Neuronal stem cell (in vitro differentiated cells): ENCODE data around the gene LYVE1.

Experiments used
- DNase-seq: peaks from one replicate; pipeline ENCODE4 v3.0.0-alpha.2; 2013; ENCODE audit warnings: low spot score
- H2AFZ ChIP-seq: one replicate; pipeline ENCODE4 v1.6.1; 2013; ENCODE audit warnings: mild to moderate bottlenecking, low read length, inconsistent platforms
- H2AK5ac ChIP-seq: 2 replicates; pipeline ENCODE4 v1.6.1; 2013; ENCODE audit warnings: low read depth, mild to moderate bottlenecking, inconsistent platforms, low read length, moderate library complexity, mixed read lengths
- H2BK120ac ChIP-seq: 2 replicates; pipeline ENCODE4 v1.6.1; 2013; ENCODE audit warnings: low read depth, mild to moderate bottlenecking, inconsistent platforms, low read length, moderate library complexity, mixed read lengths
- H2BK12ac ChIP-seq: one replicate; pipeline ENCODE4 v1.6.1; 2013; ENCODE audit warnings: low read length, inconsistent platforms
- H2BK15ac ChIP-seq: 2 replicates; pipeline ENCODE4 v1.6.1; 2013; ENCODE audit warnings: mild to moderate bottlenecking, low read length, inconsistent platforms, mixed read lengths
- H2BK5ac ChIP-seq: one replicate; pipeline ENCODE4 v1.6.1; 2013; ENCODE audit warnings: inconsistent platforms, mild to moderate bottlenecking, low read length, moderate library complexity
- H3K14ac ChIP-seq: one replicate; pipeline ENCODE4 v1.6.1; 2013; ENCODE audit warnings: low read length, inconsistent platforms
- H3K18ac ChIP-seq: 2 replicates; pipeline ENCODE4 v1.6.1; 2013; ENCODE audit warnings: low read length, inconsistent platforms
- H3K23ac ChIP-seq: 2 replicates; pipeline ENCODE4 v1.6.1; 2013; ENCODE audit warnings: low read depth, mild to moderate bottlenecking, mixed read lengths, low read length, inconsistent platforms; ENCODE audit not compliant: poor library complexity
- H3K27ac ChIP-seq: replicated peaks from 3 replicates; pipeline ENCODE4 v1.5.1; 2013; ENCODE audit warnings: low read length, inconsistent platforms
- H3K27me3 ChIP-seq, 3 experiments: 2 replicates each; pipeline ENCODE4 v1.6.1; 2013; ENCODE audit warnings: low read length in 3 of 3, mild to moderate bottlenecking in 2 of 3, inconsistent platforms in 1 of 3, low read depth in 1 of 3, mixed read lengths in 1 of 3, moderate library complexity in 1 of 3; ENCODE audit not compliant: control insufficient read depth in 3 of 3, insufficient read depth in 3 of 3
- H3K36me3 ChIP-seq, 2 donors: replicated peaks in 1 of 2; 2 replicates each; pipeline ENCODE4 v1.6.1; 2013; ENCODE audit warnings: low read length in 2 of 2; ENCODE audit not compliant: control insufficient read depth in 2 of 2, insufficient read depth in 2 of 2
- H3K4ac ChIP-seq: 2 replicates; pipeline ENCODE4 v1.6.1; 2013; ENCODE audit warnings: inconsistent platforms, mild to moderate bottlenecking, low read length, moderate library complexity
- H3K4me1 ChIP-seq, 2 donors: 1 replicate in 1 of 2; 2 replicates in 1 of 2; pipeline ENCODE4 v1.6.1; 2013; ENCODE audit warnings: low read length in 2 of 2, low read depth in 1 of 2; ENCODE audit not compliant: control insufficient read depth in 2 of 2, insufficient read depth in 1 of 2
- H3K4me2 ChIP-seq: one replicate; pipeline ENCODE4 v1.6.1; 2013; ENCODE audit warnings: mild to moderate bottlenecking, low read length, inconsistent platforms; ENCODE audit not compliant: insufficient read depth, poor library complexity, severe bottlenecking
- H3K4me3 ChIP-seq, 2 donors: 2 replicates each; pipeline ENCODE4 v1.5.1; 2013; ENCODE audit warnings: low read length in 2 of 2, mild to moderate bottlenecking in 2 of 2, inconsistent platforms in 1 of 2, moderate library complexity in 1 of 2
- H3K79me1 ChIP-seq: one replicate; pipeline ENCODE4 v1.6.1; 2013; ENCODE audit warnings: low read depth, mild to moderate bottlenecking, inconsistent platforms, low read length, moderate library complexity
- H3K9ac ChIP-seq: one replicate; pipeline ENCODE4 v1.6.1; 2013; ENCODE audit warnings: mild to moderate bottlenecking, low read depth, low read length, inconsistent platforms; ENCODE audit not compliant: poor library complexity
- H3K9me3 ChIP-seq, 2 donors: replicated peaks in 1 of 2; 2 replicates each; pipeline versions ENCODE3 to v1.6.1; 2013; ENCODE audit warnings: low read length in 2 of 2, mild to moderate bottlenecking in 2 of 2, inconsistent platforms in 1 of 2, low read depth in 1 of 2, mixed read lengths in 1 of 2, moderate library complexity in 1 of 2; ENCODE audit not compliant: control insufficient read depth in 2 of 2, insufficient read depth in 1 of 2
- H4K8ac ChIP-seq: one replicate; pipeline ENCODE4 v1.6.1; 2013; ENCODE audit warnings: low read depth, mild to moderate bottlenecking, inconsistent platforms, low read length, moderate library complexity
- H4K91ac ChIP-seq: one replicate; pipeline ENCODE4 v1.6.1; 2013; ENCODE audit warnings: low read length, low read depth, mild to moderate bottlenecking, inconsistent platforms; ENCODE audit not compliant: poor library complexity
- WGBS, 2 donors: extraction: QIAGEN DNeasy Blood & Tissue Kit; methylation state at CpG; one replicate each; pipeline ENCODE4 v1.1.7; 2013; ENCODE audit warnings: missing lambda C conversion rate in 2 of 2, mixed read lengths in 1 of 2; ENCODE audit not compliant: insufficient read length in 2 of 2, insufficient replicate concordance in 1 of 2; ENCODE audit errors: extremely low coverage in 2 of 2; 5-methylcytosine and 5-hydroxymethylcytosine counted together

Gene LYVE1

DNA sequence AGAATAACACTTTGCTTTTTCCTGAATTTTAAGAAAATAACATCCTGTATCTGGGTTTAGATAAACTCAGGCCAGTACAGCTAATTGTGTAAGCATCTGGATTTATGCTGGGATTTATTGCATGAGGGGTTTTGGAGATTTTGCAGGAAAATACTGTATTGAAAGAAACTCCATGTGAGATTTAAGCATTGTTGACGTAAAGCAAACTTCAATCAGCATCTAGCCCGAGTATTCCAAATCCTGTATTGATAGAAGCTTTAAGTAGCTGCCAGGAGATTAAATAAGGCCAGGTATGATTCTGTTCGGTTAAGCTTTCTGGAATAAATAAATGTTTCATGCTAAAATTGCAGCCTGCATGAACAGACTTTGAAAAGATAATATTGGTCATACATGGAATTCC lies 36.3 kb upstream of the LYVE1 start:
- Histone ChIP-seq H3K9ac (no peak overlapping the region), H3K27ac (no peak overlapping the region), H3K4me1 (peaks cover 5 to 10% of the 10 kb centered on the region in 2 donors), H3K4ac (no peak overlapping the region), H2BK12ac (no peak overlapping the region), H4K8ac (no peak overlapping the region), H2AFZ (peak overlapping the region; percentile 4), H2BK5ac (no peak overlapping the region), H3K14ac (no peak overlapping the region), H3K18ac (no peak overlapping the region), H3K36me3 (no peaks in the 10 kb centered on the region), H2BK120ac (no peak overlapping the region), H3K23ac (no peak overlapping the region), H2BK15ac (no peak overlapping the region), H3K79me1 (no peaks in the 10 kb centered on the region), H2AK5ac (no peak overlapping the region), H3K4me2 (no peak overlapping the region), H3K4me3 (no peak overlapping the region), H3K9me3 (no peaks in the 10 kb centered on the region), H3K27me3 (no peaks in the 10 kb centered on the region), H4K91ac (no peak overlapping the region)
- DNase-seq: no peak
- no CpG with 5 or more reads among the region's 3 CpGs for WGBS, 2 donors

DNA sequence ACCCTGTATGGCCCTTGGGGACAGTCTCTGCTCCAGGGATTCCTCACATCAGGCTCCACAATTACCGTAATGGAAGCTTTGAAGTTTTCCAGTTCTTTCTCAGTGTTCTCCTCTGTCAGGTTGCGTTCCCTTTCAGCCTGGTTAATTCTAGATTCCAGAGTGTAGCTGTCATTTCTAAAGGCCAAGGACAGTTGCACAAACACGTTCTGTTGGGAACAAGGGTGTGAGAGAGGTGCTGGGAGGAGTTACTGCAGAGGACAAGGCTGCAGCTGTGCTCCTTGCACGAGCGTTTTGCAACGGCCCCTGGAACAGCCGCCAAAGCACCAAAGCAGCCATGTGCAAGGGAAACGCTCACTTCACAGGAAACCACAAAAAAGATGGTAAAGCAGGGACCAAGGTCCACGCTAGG lies 35.9 kb upstream of the LYVE1 start:
- DNase-seq: no peak
- no peak overlapping the region for H3K27ac ChIP-seq

DNA sequence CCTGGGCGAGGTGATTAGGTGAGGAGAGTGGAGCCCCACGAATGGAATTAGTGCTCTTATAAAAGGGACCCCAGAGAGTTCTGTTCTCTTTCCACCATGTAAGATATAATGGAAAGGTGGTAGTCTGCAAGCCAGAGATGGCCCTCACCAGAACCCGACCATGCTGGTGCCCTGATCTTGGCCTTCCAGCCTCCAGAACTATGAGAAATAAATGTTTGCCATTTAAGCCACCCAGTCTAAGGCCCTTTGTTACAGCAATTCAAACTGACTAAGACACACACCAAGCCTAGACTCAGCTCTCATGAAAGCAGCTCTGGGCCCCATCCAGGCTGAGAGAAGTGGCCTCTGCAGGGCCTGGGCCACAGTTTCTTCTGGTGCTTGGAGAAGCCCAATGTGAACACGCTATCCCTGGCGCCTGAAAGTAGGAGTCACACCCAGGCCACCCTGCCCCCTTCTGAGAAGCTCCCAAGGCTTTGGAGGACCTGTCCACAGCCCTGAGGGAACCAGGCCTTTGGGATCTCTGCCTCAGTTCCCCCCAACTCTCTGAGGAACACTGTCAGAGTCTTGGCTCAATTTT lies 35.3 kb upstream of the LYVE1 start:
- H2BK12ac ChIP-seq: no peak overlapping the region
- no peak overlapping the region for H3K14ac ChIP-seq
- H3K4me3 ChIP-seq: no peak overlapping the region
- WGBS, 2 donors: no CpG with 5 or more reads among the region's 5 CpGs
- no peak overlapping the region for H2BK120ac ChIP-seq
- no peak overlapping the region for H2AK5ac ChIP-seq
- H4K8ac ChIP-seq: no peak overlapping the region
- H3K27me3 ChIP-seq: no peaks in the 10 kb centered on the region
- H3K27ac ChIP-seq: no peak overlapping the region
- H3K18ac ChIP-seq: no peak overlapping the region
- no peak overlapping the region for H3K4ac ChIP-seq
- H2BK5ac ChIP-seq: no peak overlapping the region
- H3K36me3 ChIP-seq: no peaks in the 10 kb centered on the region
- no peak overlapping the region for H2BK15ac ChIP-seq
- H3K23ac ChIP-seq: no peak overlapping the region
- no peak overlapping the region for H2AFZ ChIP-seq
- no peak overlapping the region for H4K91ac ChIP-seq
- H3K4me1 ChIP-seq: peaks cover 5 to 10% of the 10 kb centered on the region in 2 donors
- H3K4me2 ChIP-seq: no peak overlapping the region
- no peak for DNase-seq
- no peaks in the 10 kb centered on the region for H3K79me1 ChIP-seq
- no peak overlapping the region for H3K9ac ChIP-seq
- no peaks in the 10 kb centered on the region for H3K9me3 ChIP-seq

More for the DNA sequence above, 35.9 kb upstream of the LYVE1 start:
- Histone ChIP-seq H3K4me2 (no peak overlapping the region), H3K4me3 (no peak overlapping the region), H2BK120ac (no peak overlapping the region), H3K9me3 (no peaks in the 10 kb centered on the region), H2AK5ac (no peak overlapping the region), H3K4me1 (peaks cover 5 to 10% of the 10 kb centered on the region in 2 donors), H2BK12ac (no peak overlapping the region), H2BK5ac (no peak overlapping the region), H3K23ac (no peak overlapping the region), H3K79me1 (no peaks in the 10 kb centered on the region), H3K36me3 (no peaks in the 10 kb centered on the region), H2BK15ac (no peak overlapping the region), H2AFZ (peak overlapping the region; percentile 4), H4K8ac (no peak overlapping the region), H4K91ac (no peak overlapping the region), H3K18ac (no peak overlapping the region), H3K9ac (no peak overlapping the region), H3K27me3 (no peaks in the 10 kb centered on the region), H3K14ac (no peak overlapping the region), H3K4ac (no peak overlapping the region)
- no CpG with 5 or more reads among the region's 9 CpGs for WGBS, 2 donors

DNA sequence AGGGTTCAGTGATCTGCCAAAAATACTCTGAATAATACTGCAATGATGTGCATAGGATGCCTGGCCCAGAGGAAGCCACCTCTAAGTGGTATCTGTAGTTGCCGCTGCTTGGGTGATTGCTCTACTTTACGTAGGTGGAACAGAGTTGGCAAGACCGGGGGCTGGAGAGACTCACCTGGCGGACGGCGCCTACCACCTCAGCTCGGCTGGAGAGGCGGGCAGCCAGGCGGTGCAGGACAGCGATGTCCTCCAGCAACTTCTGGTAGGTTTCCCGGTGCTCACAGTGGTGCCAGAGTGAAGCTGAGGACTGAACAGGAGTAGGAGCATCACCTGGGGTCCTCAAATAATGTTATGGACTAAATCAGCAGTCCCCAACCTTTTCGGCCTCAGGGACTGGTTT lies 34.5 kb upstream of the LYVE1 start:
- Histone ChIP-seq H4K8ac (no peak overlapping the region), H3K4me3 (no peak overlapping the region), H3K4ac (no peak overlapping the region), H2BK5ac (no peak overlapping the region), H2AK5ac (no peak overlapping the region), H2AFZ (no peak overlapping the region), H3K27ac (no peak overlapping the region), H3K27me3 (no peaks in the 10 kb centered on the region), H3K9me3 (no peaks in the 10 kb centered on the region), H4K91ac (no peak overlapping the region), H3K4me2 (no peak overlapping the region), H3K14ac (no peak overlapping the region), H3K18ac (no peak overlapping the region), H2BK15ac (no peak overlapping the region), H3K79me1 (no peaks in the 10 kb centered on the region), H3K23ac (no peak overlapping the region), H3K4me1 (peaks cover 5 to 10% of the 10 kb centered on the region in 2 donors), H2BK120ac (no peak overlapping the region), H3K36me3 (no peaks in the 10 kb centered on the region), H3K9ac (no peak overlapping the region), H2BK12ac (peak overlapping the region; percentile 26)
- WGBS, 2 donors: no CpG with 5 or more reads among the region's 12 CpGs
- DNase-seq: no peak
